H9 (cell line): ENCODE results near the gene REC114. TPM values are rescaled to one million over a fixed set of nuclear protein-coding genes. Genes with fewer than 3 reads are reported as not detected.

Experiments used
- DNase-seq: peaks from one replicate; pipeline ENCODE4 v3.0.0-alpha.2; 2017
- H2AFZ ChIP-seq: one replicate; pipeline ENCODE4 v1.6.1; 2013; ENCODE audit warnings: mild to moderate bottlenecking, low read length, control low read depth, moderate library complexity
- H2AK5ac ChIP-seq: 2 replicates; pipeline ENCODE4 v1.6.1; 2013; ENCODE audit warnings: low read length, control low read depth, mixed read lengths; ENCODE audit not compliant: insufficient read length
- H2BK120ac ChIP-seq: one replicate; pipeline ENCODE4 v1.6.1; 2013; ENCODE audit warnings: low read depth, mild to moderate bottlenecking, low read length, control low read depth, inconsistent platforms; ENCODE audit not compliant: poor library complexity, severe bottlenecking
- H2BK12ac ChIP-seq: 2 replicates; pipeline ENCODE4 v1.6.1; 2013; ENCODE audit warnings: low read length, control low read depth, mixed read lengths, low read depth; ENCODE audit not compliant: insufficient read length
- H2BK15ac ChIP-seq: 2 replicates; pipeline ENCODE4 v1.6.1; 2013; ENCODE audit warnings: low read depth, low read length, control low read depth
- H2BK20ac ChIP-seq: one replicate; pipeline ENCODE4 v1.6.1; 2013; ENCODE audit warnings: low read depth, mild to moderate bottlenecking, low read length, control low read depth, inconsistent platforms; ENCODE audit not compliant: poor library complexity, severe bottlenecking
- H2BK5ac ChIP-seq: 2 replicates; pipeline ENCODE4 v1.6.1; 2013; ENCODE audit warnings: low read length, control low read depth, mixed read lengths; ENCODE audit not compliant: insufficient read length
- H3K14ac ChIP-seq: 2 replicates; pipeline ENCODE4 v1.6.1; 2013; ENCODE audit warnings: low read length, control low read depth; ENCODE audit not compliant: insufficient read depth
- H3K18ac ChIP-seq: 2 replicates; pipeline ENCODE4 v1.6.1; 2013; ENCODE audit warnings: low read depth, mild to moderate bottlenecking, mixed read lengths, low read length, control low read depth; ENCODE audit not compliant: insufficient read length
- H3K23ac ChIP-seq: 2 replicates; pipeline ENCODE4 v1.6.1; 2013; ENCODE audit warnings: low read length, control low read depth, mixed read lengths, low read depth; ENCODE audit not compliant: insufficient read length
- H3K23me2 ChIP-seq: 2 replicates; pipeline ENCODE4 v1.6.1; 2013; ENCODE audit warnings: low read depth, mild to moderate bottlenecking, mixed read lengths, low read length, control low read depth; ENCODE audit not compliant: insufficient read length, poor library complexity, severe bottlenecking
- H3K27ac ChIP-seq: 2 replicates; pipeline ENCODE4 v1.5.1; 2013; ENCODE audit warnings: low read length, control low read depth, mixed read lengths, low read depth; ENCODE audit not compliant: insufficient read length
- H3K27me3 ChIP-seq: 2 replicates; pipeline ENCODE4 v1.6.1; 2013; ENCODE audit warnings: low read length, control low read depth, inconsistent platforms; ENCODE audit not compliant: insufficient read depth
- H3K4ac ChIP-seq: 2 replicates; pipeline ENCODE4 v1.6.1; 2013; ENCODE audit warnings: low read depth, mild to moderate bottlenecking, control low read depth, inconsistent platforms, low read length, moderate library complexity
- H3K4me1 ChIP-seq: 2 replicates; pipeline ENCODE4 v1.6.1; 2013; ENCODE audit warnings: low read length, control low read depth, inconsistent platforms; ENCODE audit not compliant: insufficient read depth
- H3K4me2 ChIP-seq: 2 replicates; pipeline ENCODE4 v1.6.1; 2013; ENCODE audit warnings: low read length, control low read depth, mixed read lengths; ENCODE audit not compliant: insufficient read length, insufficient read depth
- H3K56ac ChIP-seq: 2 replicates; pipeline ENCODE4 v1.6.1; 2013; ENCODE audit warnings: low read depth, mild to moderate bottlenecking, mixed read lengths, low read length, control low read depth; ENCODE audit not compliant: insufficient read length
- H3K79me1 ChIP-seq: 2 replicates; pipeline ENCODE4 v1.6.1; 2013; ENCODE audit warnings: low read depth, mild to moderate bottlenecking, moderate library complexity, low read length, control low read depth, inconsistent platforms; ENCODE audit not compliant: insufficient read depth, poor library complexity, severe bottlenecking
- H3K79me2 ChIP-seq: 2 replicates; pipeline ENCODE4 v1.6.1; 2013; ENCODE audit warnings: low read length, control low read depth, inconsistent platforms; ENCODE audit not compliant: insufficient read depth
- H3K9ac ChIP-seq: 2 replicates; pipeline ENCODE4 v1.6.1; 2013; ENCODE audit warnings: low read length, control low read depth, mixed read lengths; ENCODE audit not compliant: insufficient read length; ENCODE audit errors: extremely low read depth
- H3K9me3 ChIP-seq: one replicate; pipeline ENCODE4 v1.6.1; 2013; ENCODE audit warnings: low read depth, low read length, inconsistent platforms; ENCODE audit not compliant: control insufficient read depth
- H3T11ph ChIP-seq: one replicate; pipeline ENCODE4 v1.6.1; 2013; ENCODE audit warnings: mild to moderate bottlenecking, low read length, control low read depth, inconsistent platforms
- H4K20me1 ChIP-seq: one replicate; pipeline ENCODE4 v1.6.1; 2013; ENCODE audit not compliant: control insufficient read depth, insufficient read length, insufficient read depth
- H4K5ac ChIP-seq: 2 replicates; pipeline ENCODE4 v1.6.1; 2013; ENCODE audit warnings: low read depth, mild to moderate bottlenecking, mixed read lengths, low read length, control low read depth; ENCODE audit not compliant: insufficient read length
- H4K8ac ChIP-seq: replicated peaks from 2 replicates; pipeline ENCODE4 v1.6.1; 2013; ENCODE audit warnings: low read length, control low read depth, mixed read lengths, low read depth; ENCODE audit not compliant: insufficient read length
- H4K91ac ChIP-seq: 2 replicates; pipeline ENCODE4 v1.6.1; 2013; ENCODE audit warnings: low read depth, mild to moderate bottlenecking, moderate library complexity, mixed read lengths, low read length, control low read depth; ENCODE audit not compliant: insufficient read length
- H3K27ac Mint-ChIP-seq, 3 experiments: 2 replicates in 2 of 3; 3 replicates in 1 of 3; pipeline ENCODE4 v1.8.0; 2020 to 2021; ENCODE audit warnings: mixed read lengths in 3 of 3, mild to moderate bottlenecking in 1 of 3, moderate library complexity in 1 of 3
- H3K27me3 Mint-ChIP-seq: 2 replicates; pipeline ENCODE4 v1.8.0; 2021; ENCODE audit warnings: low read depth, mild to moderate bottlenecking, moderate library complexity, mixed read lengths
- H3K36me3 Mint-ChIP-seq, 3 experiments: 2 replicates in 2 of 3; 3 replicates in 1 of 3; pipeline ENCODE4 v1.8.0; 2020 to 2021; ENCODE audit warnings: low read depth in 3 of 3, mixed read lengths in 3 of 3; ENCODE audit not compliant: insufficient read depth in 1 of 3
- H3K4me1 Mint-ChIP-seq, 2 experiments: 2 replicates each; pipeline ENCODE4 v1.8.0; 2020; ENCODE audit warnings: mixed read lengths in 2 of 2
- H3K4me3 Mint-ChIP-seq, 2 experiments: 2 replicates in 1 of 2; 3 replicates in 1 of 2; pipeline ENCODE4 v1.8.0; 2020 to 2021; ENCODE audit warnings: mild to moderate bottlenecking in 2 of 2, mixed read lengths in 2 of 2, moderate library complexity in 1 of 2
- H3K9me3 Mint-ChIP-seq, 2 experiments: 2 replicates in 1 of 2; 3 replicates in 1 of 2; pipeline ENCODE4 v1.8.0; 2020; ENCODE audit warnings: mild to moderate bottlenecking in 2 of 2, mixed read lengths in 2 of 2, moderate library complexity in 1 of 2
- CTCF ChIP-seq: fragments of 200-600 bp; sonication (generic); conservative IDR thresholded peaks from 3 replicates; pipeline ENCODE4 v1.8.0; 2021; ENCODE audit warnings: antibody characterized with exemption, mild to moderate bottlenecking
- WGBS: extraction: QIAGEN DNeasy Blood & Tissue Kit; methylation state at CpG from one replicate; pipeline ENCODE4 v1.1.7; 2013; ENCODE audit warnings: missing lambda C conversion rate, low lambda C conversion rate, mixed read lengths; ENCODE audit not compliant: insufficient read length; ENCODE audit errors: extremely low coverage; 5-methylcytosine and 5-hydroxymethylcytosine counted together
- total RNA-seq: library from RNA; stranded (reverse); gene quantifications from 2 replicates; pipeline ENCODE4 v1.2.1, GENCODE V29; 2021

The REC114 gene
- total RNA-seq, 1 experiment from 2014 or later = not detected

- Histone ChIP-seq H4K20me1 (no peaks in the 10 kb centered on the region), H2BK120ac (no peak overlapping the region), H4K8ac (no peak overlapping the region), H3K23me2 (no peaks in the 10 kb centered on the region), H3K4me2 (no peak overlapping the region), H2BK20ac (no peak overlapping the region), H4K5ac (no peak overlapping the region), H3K18ac (no peak overlapping the region), H2BK12ac (no peak overlapping the region), H3K4me1 (no peaks in the 10 kb centered on the region), H3K23ac (no peak overlapping the region), H3K14ac (no peak overlapping the region), H3K79me2 (no peaks in the 10 kb centered on the region), H2BK15ac (no peak overlapping the region), H3K56ac (no peak overlapping the region), H4K91ac (no peak overlapping the region), H3K9ac (no peak overlapping the region), H3K4ac (no peak overlapping the region), H3T11ph (no peak overlapping the region), H3K27me3 (no peaks in the 10 kb centered on the region), H2BK5ac (no peak overlapping the region), H3K27ac (no peak overlapping the region), H3K79me1 (no peaks in the 10 kb centered on the region), H3K9me3 (no peaks in the 10 kb centered on the region), H2AFZ (no peak overlapping the region), H2AK5ac (no peak overlapping the region)
- no peak for TF ChIP-seq CTCF
- H3K27me3 Mint-ChIP-seq = no peaks in the 10 kb centered on the region
- H3K27ac Mint-ChIP-seq = no peak overlapping the region
- H3K4me1 Mint-ChIP-seq = no peaks in the 10 kb centered on the region
- no peaks in the 10 kb centered on the region for H3K9me3 Mint-ChIP-seq
- H3K36me3 Mint-ChIP-seq = no peaks in the 10 kb centered on the region
- H3K4me3 Mint-ChIP-seq = no peak overlapping the region
- DNase-seq = no peak
- no CpG with 5 or more reads among the region's 2 CpGs for WGBS
These were observed 51.0 kb downstream of the REC114 start for GRCh38 chr15:73493922-73494321.
